HepG2 (cell line): ENCODE measurements around the gene AASS. TPM values are rescaled to one million over a fixed set of nuclear protein-coding genes. Genes with fewer than 3 reads are reported as not detected.

Source experiments
- ATAC-seq: fragments of 200-7000 bp; cut with Tn5 transposase; 3 replicates; pipeline ENCODE4 v1.9.1; 2020; ENCODE audit warnings: mild to moderate bottlenecking, moderate library complexity
- BruUV-seq: library from RNA; stranded (reverse); fragments of 400-500 nt; replicated peaks from 2 replicates; lab custom pipeline; 2021; lab: Mats Ljungman, UMichigan
- CTCF ChIA-PET: fragments of 300-600 bp; formaldehyde crosslinking; extraction: SDS; loops from one replicate; lab custom pipeline; 2021; ENCODE audit warnings: low total read pairs, inconsistent platforms, low intra/inter-chr PET ratio; lab: Yijun Ruan, JAX
- POLR2A ChIA-PET: fragments of 350-600 bp; sonication (Branson Sonifier 250); formaldehyde crosslinking; loops from one replicate; lab custom pipeline; 2020; ENCODE audit warnings: antibody characterized with exemption, inconsistent platforms; lab: Yijun Ruan, JAX
- DNase-seq: peaks from one replicate; pipeline ENCODE4 v3.0.0-alpha.2; 2015; ENCODE audit warnings: low spot score
- FAIRE-seq: peaks from 3 replicates; lab custom pipeline; 2011; peaks lifted over from hg19 to GRCh38; lab: Jason Lieb, UNC
- H2AFZ ChIP-seq: one replicate; pipeline ENCODE4 v1.6.1; 2011; ENCODE audit warnings: low read length, inconsistent platforms
- H3K27ac ChIP-seq: fragments of 300-600 bp; 3 replicates; pipeline ENCODE4 v1.8.0; 2011; ENCODE audit warnings: mixed run types, mild to moderate bottlenecking, mixed read lengths, low read length, inconsistent platforms; ENCODE audit not compliant: insufficient read depth; ENCODE audit errors: extremely low read length
- H3K27me3 ChIP-seq, 2 experiments: fragments of 200-600 bp in 1 of 2; 2 replicates in 1 of 2; 3 replicates in 1 of 2; pipeline versions ENCODE4 v1.6.0 to v1.8.0; 2011; ENCODE audit warnings: low read length in 2 of 2, mild to moderate bottlenecking in 2 of 2, moderate library complexity in 2 of 2, inconsistent platforms in 1 of 2; ENCODE audit not compliant: insufficient read depth in 2 of 2, control insufficient read depth in 1 of 2
- H3K36me3 ChIP-seq, 2 experiments: fragments of 200-600 bp in 1 of 2; replicated peaks in 1 of 2; 2 replicates in 1 of 2; 3 replicates in 1 of 2; pipeline versions ENCODE4 v1.5.1 to v1.8.0; 2011; ENCODE audit warnings: low read length in 2 of 2, inconsistent platforms in 1 of 2; ENCODE audit not compliant: insufficient read depth in 2 of 2, control insufficient read depth in 1 of 2
- H3K4me1 ChIP-seq: 2 replicates; pipeline ENCODE4 v1.5.1; 2012; ENCODE audit warnings: low read length, inconsistent platforms; ENCODE audit not compliant: insufficient read depth
- H3K4me2 ChIP-seq: 2 replicates; pipeline ENCODE4 v1.6.0; 2011; ENCODE audit warnings: low read depth, low read length, inconsistent platforms
- H3K4me3 ChIP-seq, 3 experiments: fragments of 200-600 bp in 1 of 3; sonication (generic), shearing (Covaris generic) in 1 of 3; replicated peaks in 1 of 3; 2 replicates each; pipeline ENCODE4 v1.5.1; 2011 to 2016; ENCODE audit warnings: low read length in 3 of 3, inconsistent platforms in 2 of 3, low read depth in 2 of 3, mild to moderate bottlenecking in 2 of 3, control low read depth in 1 of 3, mixed read lengths in 1 of 3; ENCODE audit not compliant: insufficient read depth in 1 of 3
- H3K79me2 ChIP-seq: one replicate; pipeline ENCODE4 v1.6.1; 2011; ENCODE audit warnings: low read length, inconsistent platforms; ENCODE audit not compliant: insufficient read depth
- H3K9ac ChIP-seq: 2 replicates; pipeline ENCODE4 v1.6.0; 2011; ENCODE audit warnings: mild to moderate bottlenecking, low read depth, low read length, inconsistent platforms; ENCODE audit not compliant: insufficient read depth
- H3K9me3 ChIP-seq: 2 replicates; pipeline ENCODE4 v1.5.1; 2012; ENCODE audit warnings: mild to moderate bottlenecking, low read length
- H4K20me1 ChIP-seq: 2 replicates; pipeline ENCODE4 v1.6.0; 2011; ENCODE audit warnings: inconsistent platforms, mild to moderate bottlenecking, low read length, moderate library complexity; ENCODE audit not compliant: insufficient read depth
- CREB1 ChIP-seq, 2 experiments: fragments of 450-650 bp in 1 of 2; IDR thresholded peaks; 2 replicates each; pipeline ENCODE4 v1.6.1; 2016 to 2017; ENCODE audit warnings: control low read depth in 1 of 2, mild to moderate bottlenecking in 1 of 2, missing compliant biosample characterization in 1 of 2, missing genetic modification characterization in 1 of 2
- DR1 ChIP-seq: sonication (generic); formaldehyde crosslinking; IDR thresholded peaks from 2 replicates; pipeline ENCODE4 v1.8.0; 2021; ENCODE audit warnings: mild to moderate bottlenecking, missing genetic modification reagents, inconsistent platforms
- ELF3 ChIP-seq: IDR thresholded peaks from 2 replicates; pipeline ENCODE4 v1.6.1; 2016; ENCODE audit warnings: missing genetic modification reagents, missing compliant biosample characterization
- FOXO1 ChIP-seq: sonication (generic); formaldehyde crosslinking; IDR thresholded peaks from 2 replicates; pipeline ENCODE4 v1.4.0; 2020; ENCODE audit warnings: missing genetic modification reagents
- ZKSCAN5 ChIP-seq: sonication (generic); formaldehyde crosslinking; IDR thresholded peaks from 2 replicates; pipeline ENCODE4 v1.5.1; 2020; ENCODE audit warnings: mild to moderate bottlenecking, missing genetic modification reagents
- ZNF775 ChIP-seq: sonication (generic); formaldehyde crosslinking; IDR thresholded peaks from 2 replicates; pipeline ENCODE4 v1.4.0; 2020; ENCODE audit warnings: missing genetic modification reagents, mild to moderate bottlenecking, moderate library complexity, borderline replicate concordance
- ZSCAN30 ChIP-seq: sonication (generic); formaldehyde crosslinking; IDR thresholded peaks from 2 replicates; pipeline ENCODE4 v1.5.0; 2020; ENCODE audit warnings: mild to moderate bottlenecking, missing genetic modification reagents
- WGBS: methylation state at CpG from one replicate; pipeline ENCODE4 v1.1.6; 2017; ENCODE audit warnings: low lambda C conversion rate; 5-methylcytosine and 5-hydroxymethylcytosine counted together
- in situ Hi-C: cut with HindIII; loops from 2 replicates; pipeline ENCODE4 v1.10.0; 2017; ENCODE audit warnings: low pct_unique_long_range_greater_than_20kb; ENCODE audit not compliant: extremely low pct_ligation_motif_present
- intact Hi-C: fragments of 100-400 bp; cut with micrococcal nuclease; formaldehyde crosslinking; loops from one replicate; pipeline ENCODE4 v1.10.0; 2022; ENCODE audit not compliant: unreplicated experiment
- polyA plus RNA-seq, 8 experiments: library from polyadenylated mRNA; depleted of rRNA in 3 of 8; stranded (reverse) in 7 of 8; unstranded in 1 of 8; fragments of >200 nt; fragmentation: Illumina TruSeq in 4 of 8; extraction: Trizol in 4 of 8; gene quantifications; 2 replicates each; pipeline versions ENCODE4 v1.2.1 to v1.2.3, GENCODE V29; 2011 to 2016; ENCODE audit warnings: low read depth in 4 of 8, missing spikeins in 1 of 8, mixed read lengths in 1 of 8; ENCODE audit not compliant: insufficient read depth in 1 of 8
- total RNA-seq, 5 experiments: library from RNA; depleted of rRNA; stranded (reverse); fragments of >200 nt; fragmentation: Illumina TruSeq; extraction: Trizol; gene quantifications; 2 replicates each; pipeline ENCODE4 v1.2.3, GENCODE V29; 2016; ENCODE audit warnings: low read depth in 1 of 5
- TF ChIP-seq, protein P1 (sequence below): sonication (generic); formaldehyde crosslinking; IDR thresholded peaks from 2 replicates; pipeline ENCODE4 v1.4.0; 2020; ENCODE audit warnings: missing genetic modification reagents, borderline replicate concordance
- TF ChIP-seq, protein P2 (sequence below): sonication (generic); formaldehyde crosslinking; IDR thresholded peaks from 2 replicates; pipeline ENCODE4 v1.4.0; 2020; ENCODE audit warnings: missing genetic modification reagents

The AASS gene
- total and polyA plus RNA-seq, 2 of the 13 experiments (the other 11 are each of a cell fraction or from before 2014, with no cell fraction given) = 11.6 to 43.9 TPM

DNA sequence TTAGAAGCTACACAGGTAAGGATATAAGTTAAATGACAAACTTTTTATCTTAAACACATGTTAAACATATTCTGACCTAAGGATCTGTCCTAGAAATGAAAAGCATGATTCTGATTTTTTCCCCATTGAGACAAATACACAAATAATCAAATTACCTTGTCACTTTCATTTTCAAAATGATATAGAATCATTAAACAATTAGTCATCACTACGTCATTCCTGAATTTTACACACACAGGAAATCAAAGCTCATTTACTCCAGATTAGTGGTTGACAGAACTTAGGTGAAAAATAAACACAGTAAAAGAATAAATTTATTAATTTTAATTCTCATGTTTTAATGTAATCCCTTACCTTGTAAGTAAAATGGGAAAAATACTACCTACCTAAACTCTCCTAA, 89.0 kb downstream of the AASS start:
- no peak overlapping the region for H2AFZ ChIP-seq
- H4K20me1 ChIP-seq = no peaks in the 10 kb centered on the region
- intact Hi-C loops = no loop called here
- ChIA-PET POLR2A (no interaction called here), CTCF (no interaction called here)
- no peak for TF ChIP-seq DR1 (CRISPR knock-in tag)
- TF ChIP-seq CREB1 (IDR thresholded peaks at IDR 0.05) = peak; percentile 71
- no peak for TF ChIP-seq CREB1 (CRISPR knock-in tag; IDR thresholded peaks at IDR 0.05)
- TF ChIP-seq, protein P1, sequence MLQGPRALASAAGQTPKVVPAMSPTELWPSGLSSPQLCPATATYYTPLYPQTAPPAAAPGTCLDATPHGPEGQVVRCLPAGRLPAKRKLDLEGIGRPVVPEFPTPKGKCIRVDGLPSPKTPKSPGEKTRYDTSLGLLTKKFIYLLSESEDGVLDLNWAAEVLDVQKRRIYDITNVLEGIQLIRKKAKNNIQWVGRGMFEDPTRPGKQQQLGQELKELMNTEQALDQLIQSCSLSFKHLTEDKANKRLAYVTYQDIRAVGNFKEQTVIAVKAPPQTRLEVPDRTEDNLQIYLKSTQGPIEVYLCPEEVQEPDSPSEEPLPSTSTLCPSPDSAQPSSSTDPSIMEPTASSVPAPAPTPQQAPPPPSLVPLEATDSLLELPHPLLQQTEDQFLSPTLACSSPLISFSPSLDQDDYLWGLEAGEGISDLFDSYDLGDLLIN (CRISPR knock-in tag) = no peak
- no peak for FAIRE-seq
- H3K27me3 ChIP-seq = no peaks in the 10 kb centered on the region
- BruUV-seq = no TSS peak
- no peak overlapping the region for H3K4me3 ChIP-seq
- H3K9me3 ChIP-seq = no peaks in the 10 kb centered on the region
- no peaks in the 10 kb centered on the region for H3K79me2 ChIP-seq
- no peak overlapping the region for H3K9ac ChIP-seq
- H3K36me3 ChIP-seq = no peaks in the 10 kb centered on the region
- no peak overlapping the region for H3K27ac ChIP-seq
- in situ Hi-C loops = no loop called here
- ATAC-seq = no peak
- no peak for DNase-seq
- no peaks in the 10 kb centered on the region for H3K4me1 ChIP-seq
- no peak overlapping the region for H3K4me2 ChIP-seq
- WGBS = 5% methylated on average over 1 of the region's 1 CpG

DNA sequence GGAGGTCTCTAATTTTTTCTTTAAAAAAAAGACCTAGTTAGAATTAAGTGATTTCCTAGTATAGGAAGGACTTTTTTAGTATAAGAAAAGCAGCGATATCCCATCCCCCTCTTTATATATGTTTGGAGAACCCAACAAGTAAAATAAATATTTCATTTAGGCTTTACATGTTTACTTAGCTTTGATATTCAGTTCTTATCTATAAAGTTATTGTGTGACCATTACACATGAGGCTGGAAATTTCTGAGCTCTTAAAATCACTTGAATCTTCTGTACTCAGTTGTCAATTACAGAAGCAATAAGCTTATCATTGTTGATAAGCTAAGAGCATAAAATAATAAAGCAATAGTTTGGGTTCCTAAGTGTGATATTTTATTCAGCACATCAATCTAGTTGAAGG, 89.7 kb downstream of the AASS start:
- POLR2A ChIA-PET = no interaction called here
- Histone ChIP-seq H2AFZ (no peak overlapping the region), H3K36me3 (no peaks in the 10 kb centered on the region), H3K4me3 (no peak overlapping the region), H3K27ac (no peak overlapping the region), H3K27me3 (no peaks in the 10 kb centered on the region), H4K20me1 (no peaks in the 10 kb centered on the region), H3K9ac (no peak overlapping the region), H3K4me2 (no peak overlapping the region), H3K79me2 (no peaks in the 10 kb centered on the region), H3K9me3 (no peaks in the 10 kb centered on the region), H3K4me1 (no peaks in the 10 kb centered on the region)
- no peak for TF ChIP-seq ELF3 (CRISPR knock-in tag)
- TF ChIP-seq FOXO1 (CRISPR knock-in tag) = no peak
- TF ChIP-seq ZKSCAN5 (CRISPR knock-in tag) = no peak
- TF ChIP-seq ZSCAN30 (CRISPR knock-in tag) = no peak
- TF ChIP-seq ZNF775 (CRISPR knock-in tag) = no peak
- TF ChIP-seq, protein P2, sequence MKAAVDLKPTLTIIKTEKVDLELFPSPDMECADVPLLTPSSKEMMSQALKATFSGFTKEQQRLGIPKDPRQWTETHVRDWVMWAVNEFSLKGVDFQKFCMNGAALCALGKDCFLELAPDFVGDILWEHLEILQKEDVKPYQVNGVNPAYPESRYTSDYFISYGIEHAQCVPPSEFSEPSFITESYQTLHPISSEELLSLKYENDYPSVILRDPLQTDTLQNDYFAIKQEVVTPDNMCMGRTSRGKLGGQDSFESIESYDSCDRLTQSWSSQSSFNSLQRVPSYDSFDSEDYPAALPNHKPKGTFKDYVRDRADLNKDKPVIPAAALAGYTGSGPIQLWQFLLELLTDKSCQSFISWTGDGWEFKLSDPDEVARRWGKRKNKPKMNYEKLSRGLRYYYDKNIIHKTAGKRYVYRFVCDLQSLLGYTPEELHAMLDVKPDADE (CRISPR knock-in tag) = no peak
- CTCF ChIA-PET = no interaction called here
- intact Hi-C loops (no loop called here), in situ Hi-C loops (no loop called here)
- ATAC-seq (no peak), FAIRE-seq (no peak), DNase-seq (no peak)
- 5% methylated on average over 1 of the region's 1 CpG for WGBS
- no TSS peak for BruUV-seq
